Lower leg skin (tissue), 4 donors: ENCODE measurements around the gene HERC2. TPM values are rescaled to one million over a fixed set of nuclear protein-coding genes. Genes with fewer than 3 reads are reported as not detected.

Experiments
- DNase-seq, 2 donors: peaks; one replicate each; pipeline ENCODE4 v3.0.0-alpha.2; 2019; ENCODE audit warnings: low spot score in 2 of 2
- H3K4me3 ChIP-seq: fragments of 200-600 bp; sonication (generic); 2 replicates; pipeline ENCODE4 v1.5.1; 2017; ENCODE audit warnings: mild to moderate bottlenecking, low read depth; ENCODE audit not compliant: poor library complexity, severe bottlenecking
- CTCF ChIP-seq, 3 donors: fragments of 450-650 bp; IDR thresholded peaks; one replicate each; pipeline ENCODE4 v1.5.1; 2016; ENCODE audit warnings: antibody characterized with exemption in 3 of 3, mild to moderate bottlenecking in 3 of 3, moderate library complexity in 2 of 3
- POLR2A ChIP-seq, 2 donors: fragments of 450-650 bp; IDR thresholded peaks; one replicate each; pipeline ENCODE4 v1.6.1; 2016 to 2017; ENCODE audit warnings: antibody characterized with exemption in 2 of 2, mild to moderate bottlenecking in 1 of 2, moderate library complexity in 1 of 2
- WGBS, 2 donors: methylation state at CpG; one replicate each; pipeline ENCODE4 v1.1.5; 2018; 5-methylcytosine and 5-hydroxymethylcytosine counted together
- intact Hi-C: fragments of 100-400 bp; cut with DNase I; formaldehyde crosslinking; loops from one replicate; pipeline ENCODE4 v1.15.0; 2023; ENCODE audit warnings: low total_unique reads
- total RNA-seq, 4 donors: library from RNA; depleted of rRNA; stranded (reverse); fragments of >200 nt; gene quantifications; one replicate each; pipeline ENCODE4 v1.1.0, GENCODE V29; 2016

Gene HERC2
- total RNA-seq, 4 donors from 2014 or later: 33.3 to 57.0 (median 48.4) TPM

- no peak for DNase-seq
- no peak overlapping the region for H3K4me3 ChIP-seq
- intact Hi-C loops: no loop called here
- 96% methylated on average over 16 of the region's 16 CpGs for WGBS, 2 donors
- no peak for TF ChIP-seq CTCF (IDR thresholded peaks at IDR 0.05)
- no peak for TF ChIP-seq POLR2A (IDR thresholded peaks at IDR 0.05)
Observed at GRCh38 chr15:28274635-28275034, 47.3 kb downstream of the HERC2 start.

- no peak for TF ChIP-seq CTCF (IDR thresholded peaks at IDR 0.05)
- TF ChIP-seq POLR2A (IDR thresholded peaks at IDR 0.05): no peak
- intact Hi-C loops: no loop called here
- 91 to 92% methylated on average over 27 of the region's 27 CpGs for WGBS, 2 donors
- H3K4me3 ChIP-seq: no peak overlapping the region
- no peak for DNase-seq
Observed at GRCh38 chr15:28273873-28274610, 47.9 kb downstream of the HERC2 start.

GRCh38 chr15:28273468-28273867 is 48.5 kb downstream of the HERC2 start:
- no peak for DNase-seq
- WGBS, 2 donors: 66 to 73% methylated on average over 5 of the region's 5 CpGs
- H3K4me3 ChIP-seq: no peak overlapping the region
- no peak for TF ChIP-seq CTCF (IDR thresholded peaks at IDR 0.05)
- no peak for TF ChIP-seq POLR2A (IDR thresholded peaks at IDR 0.05)
- intact Hi-C loops: no loop called here

GRCh38 chr15:28272587-28272986 is 49.4 kb downstream of the HERC2 start:
- intact Hi-C loops: no loop called here
- 91 to 94% methylated on average over 8 of the region's 8 CpGs for WGBS, 2 donors
- TF ChIP-seq CTCF (IDR thresholded peaks at IDR 0.05) (no peak), POLR2A (IDR thresholded peaks at IDR 0.05) (no peak)
- no peak overlapping the region for H3K4me3 ChIP-seq
- no peak for DNase-seq

GRCh38 chr15:28271697-28272260 is 50.2 kb downstream of the HERC2 start:
- 93 to 96% methylated on average over 15 of the region's 15 CpGs for WGBS, 2 donors
- TF ChIP-seq CTCF (IDR thresholded peaks at IDR 0.05): no peak
- no peak for TF ChIP-seq POLR2A (IDR thresholded peaks at IDR 0.05)
- intact Hi-C loops: no loop called here
- no peak overlapping the region for H3K4me3 ChIP-seq
- no peak for DNase-seq
